Vagina (tissue), 2 donors: ENCODE data around the gene ARID1B. TPM values are rescaled to one million over a fixed set of nuclear protein-coding genes. Genes with fewer than 3 reads are reported as not detected.

ENCODE experiments used
- DNase-seq, 2 donors: peaks; one replicate each; pipeline ENCODE4 v3.0.0-alpha.2; 2017; ENCODE audit errors: extremely low spot score in 2 of 2
- H3K27ac ChIP-seq: fragments of 200-600 bp; sonication (generic); one replicate; pipeline ENCODE4 v1.5.1; 2019
- H3K27me3 ChIP-seq: fragments of 200-600 bp; sonication (generic); one replicate; pipeline ENCODE4 v1.5.1; 2019
- H3K36me3 ChIP-seq, 2 donors: fragments of 200-600 bp; sonication (generic); one replicate each; pipeline ENCODE4 v1.5.1; 2017 to 2019
- H3K4me1 ChIP-seq: fragments of 200-600 bp; sonication (generic); one replicate; pipeline ENCODE4 v1.5.1; 2019
- H3K4me3 ChIP-seq, 2 donors: fragments of 200-600 bp; sonication (generic); 1 replicate in 1 of 2; 2 replicates in 1 of 2; pipeline ENCODE4 v1.5.1; 2016 to 2019
- H3K9me3 ChIP-seq: fragments of 200-600 bp; sonication (generic); one replicate; pipeline ENCODE4 v1.5.1; 2019
- CTCF ChIP-seq, 3 experiments: fragments of 450-650 bp in 2 of 3; fragments of 200-600 bp in 1 of 3; sonication (generic) in 1 of 3; IDR thresholded peaks; one replicate each; pipeline ENCODE4 v1.5.1; 2017 to 2019; ENCODE audit warnings: antibody characterized with exemption in 3 of 3, mild to moderate bottlenecking in 2 of 3, moderate library complexity in 2 of 3
- POLR2A ChIP-seq, 2 donors: fragments of 450-650 bp; IDR thresholded peaks; one replicate each; pipeline ENCODE4 v1.6.1; 2017; ENCODE audit warnings: antibody characterized with exemption in 2 of 2, mild to moderate bottlenecking in 2 of 2, moderate library complexity in 2 of 2
- POLR2AphosphoS5 ChIP-seq, 2 donors: sonication (generic); formaldehyde crosslinking; IDR thresholded peaks; one replicate each; pipeline ENCODE4 v1.9.0; 2017; ENCODE audit warnings: antibody characterized with exemption in 2 of 2, mild to moderate bottlenecking in 2 of 2, low read depth in 1 of 2; ENCODE audit not compliant: insufficient read depth in 1 of 2
- intact Hi-C: fragments of 100-400 bp; cut with DNase I; formaldehyde crosslinking; loops from one replicate; pipeline ENCODE4 v1.15.1; 2023
- total RNA-seq: library from RNA; depleted of rRNA; stranded (reverse); fragments of >200 nt; gene quantifications from one replicate; pipeline ENCODE4 v1.2.3, GENCODE V29; 2016

ARID1B gene
- total RNA-seq, 1 donor from 2014 or later = 141 TPM

- Histone ChIP-seq H3K27ac (no peak overlapping the region), H3K27me3 (no peaks in the 10 kb centered on the region), H3K4me1 (no peaks in the 10 kb centered on the region), H3K9me3 (no peaks in the 10 kb centered on the region), H3K36me3 (no peaks in the 10 kb centered on the region), H3K4me3 (no peak overlapping the region)
- no peak for DNase-seq
- intact Hi-C loops = no loop called here
- no peak for TF ChIP-seq POLR2A (IDR thresholded peaks at IDR 0.05)
- no peak for TF ChIP-seq CTCF (IDR thresholded peaks at IDR 0.05)
- no peak for TF ChIP-seq POLR2AphosphoS5 (IDR thresholded peaks at IDR 0.05; ENCODE audit: insufficient read depth in 1 of 2, low read depth in 1 of 2)
Measured at GRCh38 chr6:157117431-157118095, 340.4 kb downstream of the ARID1B start.

- H3K4me1 ChIP-seq = peaks cover 14% of the 10 kb centered on the region
- H3K27ac ChIP-seq = no peak overlapping the region
- no peak for DNase-seq
- H3K36me3 ChIP-seq = no peaks in the 10 kb centered on the region
- H3K4me3 ChIP-seq = no peak overlapping the region
- intact Hi-C loops = no loop called here
- no peaks in the 10 kb centered on the region for H3K9me3 ChIP-seq
- no peak for TF ChIP-seq CTCF (IDR thresholded peaks at IDR 0.05)
- no peak for TF ChIP-seq POLR2AphosphoS5 (IDR thresholded peaks at IDR 0.05; ENCODE audit: insufficient read depth in 1 of 2, low read depth in 1 of 2)
- H3K27me3 ChIP-seq = no peaks in the 10 kb centered on the region
Measured at GRCh38 chr6:157119502-157120027, 342.4 kb downstream of the ARID1B start.

- H3K4me3 ChIP-seq = no peak overlapping the region
- peaks cover 14% of the 10 kb centered on the region for H3K4me1 ChIP-seq
- no peak for DNase-seq
- H3K9me3 ChIP-seq = no peaks in the 10 kb centered on the region
- H3K36me3 ChIP-seq = no peaks in the 10 kb centered on the region
- intact Hi-C loops = no loop called here
- no peaks in the 10 kb centered on the region for H3K27me3 ChIP-seq
- TF ChIP-seq POLR2AphosphoS5 (IDR thresholded peaks at IDR 0.05; ENCODE audit: insufficient read depth in 1 of 2, low read depth in 1 of 2) = no peak
- H3K27ac ChIP-seq = no peak overlapping the region
Measured at GRCh38 chr6:157120534-157121232, 343.5 kb downstream of the ARID1B start.

- H3K27ac ChIP-seq = no peak overlapping the region
- intact Hi-C loops = no loop called here
- DNase-seq = no peak
- H3K4me1 ChIP-seq = peaks cover 24% of the 10 kb centered on the region
- no peaks in the 10 kb centered on the region for H3K27me3 ChIP-seq
- TF ChIP-seq POLR2A (IDR thresholded peaks at IDR 0.05) = no peak
- no peaks in the 10 kb centered on the region for H3K36me3 ChIP-seq
- H3K4me3 ChIP-seq = no peak overlapping the region
- H3K9me3 ChIP-seq = no peaks in the 10 kb centered on the region
Measured at GRCh38 chr6:157121897-157122296, 344.7 kb downstream of the ARID1B start.

GRCh38 chr6:157123234-157123633 is 346.1 kb downstream of the ARID1B start:
- no peaks in the 10 kb centered on the region for H3K36me3 ChIP-seq
- no peak for DNase-seq
- H3K27ac ChIP-seq = no peak overlapping the region
- H3K9me3 ChIP-seq = no peaks in the 10 kb centered on the region
- no peak overlapping the region for H3K4me3 ChIP-seq
- H3K27me3 ChIP-seq = no peaks in the 10 kb centered on the region
- intact Hi-C loops = no loop called here
- no peak for TF ChIP-seq POLR2AphosphoS5 (IDR thresholded peaks at IDR 0.05; ENCODE audit: insufficient read depth in 1 of 2, low read depth in 1 of 2)
- no peak for TF ChIP-seq POLR2A (IDR thresholded peaks at IDR 0.05)
- no peak for TF ChIP-seq CTCF (IDR thresholded peaks at IDR 0.05)
- peaks cover 24% of the 10 kb centered on the region for H3K4me1 ChIP-seq
